Ishikawa (cell line): Measurements from ENCODE around the gene CNTNAP2.

Experiments
- CEBPB ChIP-seq: IDR thresholded peaks from 2 replicates; pipeline ENCODE4 v1.6.1; 2012
- CREB1 ChIP-seq: IDR thresholded peaks from 2 replicates; pipeline ENCODE4 v1.6.1; 2012; ENCODE audit warnings: low read depth
- EGR1 ChIP-seq: IDR thresholded peaks from 2 replicates; pipeline ENCODE4 v1.6.1; 2012
- EP300 ChIP-seq: IDR thresholded peaks from 2 replicates; pipeline ENCODE4 v1.6.1; 2012; ENCODE audit warnings: borderline replicate concordance
- FOXM1 ChIP-seq: IDR thresholded peaks from 2 replicates; pipeline ENCODE4 v1.6.1; 2012; ENCODE audit warnings: low read depth, borderline replicate concordance
- RAD21 ChIP-seq: IDR thresholded peaks from 2 replicates; pipeline ENCODE4 v1.6.1; 2012; ENCODE audit warnings: low read depth
- TAF1 ChIP-seq: IDR thresholded peaks from 2 replicates; pipeline ENCODE4 v1.6.1; 2012; ENCODE audit warnings: low read depth, mild to moderate bottlenecking
- USF1 ChIP-seq: IDR thresholded peaks from 2 replicates; pipeline ENCODE4 v1.6.1; 2012
- YY1 ChIP-seq: IDR thresholded peaks from 2 replicates; pipeline ENCODE4 v1.6.1; 2012; ENCODE audit warnings: low read depth
- ZBTB7A ChIP-seq: IDR thresholded peaks from 2 replicates; pipeline ENCODE4 v1.6.1; 2012; ENCODE audit warnings: low read depth

- no peak for TF ChIP-seq EP300
- no peak for TF ChIP-seq EGR1
- no peak for TF ChIP-seq CREB1
- TF ChIP-seq RAD21 = no peak
- TF ChIP-seq TAF1 = no peak
- no peak for TF ChIP-seq USF1
- TF ChIP-seq FOXM1 = no peak
- no peak for TF ChIP-seq ZBTB7A
- no peak for TF ChIP-seq CEBPB
- TF ChIP-seq YY1 = no peak
Measured at GRCh38 chr7:146150153-146150552, 33.6 kb downstream of the CNTNAP2 start.
